Natural killer cell treated with Interleukin-12 subunit alpha and Interleukin-12 subunit beta and Interleukin-15 and Interleukin-18, amount 100 ng/mL, for 72 hours (primary cell): ENCODE measurements around the gene AMBP. TPM values are rescaled to one million over a fixed set of nuclear protein-coding genes. Genes with fewer than 3 reads are reported as not detected.

Experiments used
- ATAC-seq, 2 donors: fragments of 150-1000 bp; cut with Tn5 transposase in 1 of 2; sonication (Bioruptor Pico), chemical (Tn5 transposase) in 1 of 2; 2 replicates each; pipeline ENCODE4 v1.10.0; 2021
- DNase-seq: peaks from one replicate; pipeline ENCODE4 v3.0.0; 2022; ENCODE audit warnings: low spot score
- H3K27ac Mint-ChIP-seq, 2 donors: 1 replicate in 1 of 2; 2 replicates in 1 of 2; pipeline ENCODE4 v1.8.0; 2022; ENCODE audit warnings: mixed read lengths in 2 of 2, mild to moderate bottlenecking in 1 of 2, moderate library complexity in 1 of 2
- H3K27me3 Mint-ChIP-seq, 2 donors: 1 replicate in 1 of 2; 2 replicates in 1 of 2; pipeline ENCODE4 v1.8.0; 2022; ENCODE audit warnings: mixed read lengths in 2 of 2
- H3K36me3 Mint-ChIP-seq: one replicate; pipeline ENCODE4 v1.8.0; 2022; ENCODE audit warnings: mixed read lengths
- H3K4me1 Mint-ChIP-seq, 2 donors: 1 replicate in 1 of 2; 2 replicates in 1 of 2; pipeline ENCODE4 v1.8.0; 2022; ENCODE audit warnings: low read depth in 2 of 2, mixed read lengths in 2 of 2, mild to moderate bottlenecking in 1 of 2
- H3K4me3 Mint-ChIP-seq: one replicate; pipeline ENCODE4 v1.8.0; 2022; ENCODE audit warnings: mixed read lengths
- H3K9me3 Mint-ChIP-seq: 2 replicates; pipeline ENCODE4 v1.8.0; 2022; ENCODE audit warnings: mixed read lengths
- total RNA-seq, 2 donors: library from RNA; stranded (reverse); gene quantifications; one replicate each; pipeline ENCODE4 v1.2.3, GENCODE V29; 2022

AMBP gene
- total RNA-seq, 2 donors from 2014 or later: not detected

- no peaks in the 10 kb centered on the region for H3K9me3 Mint-ChIP-seq
- H3K27me3 Mint-ChIP-seq: peaks cover under 1 to 6% of the 10 kb centered on the region in 2 donors
- H3K4me1 Mint-ChIP-seq: no peaks in the 10 kb centered on the region
- no peak overlapping the region for H3K27ac Mint-ChIP-seq
- DNase-seq (no peak), ATAC-seq (no peak)
- no peaks in the 10 kb centered on the region for H3K36me3 Mint-ChIP-seq
- no peak overlapping the region for H3K4me3 Mint-ChIP-seq
Observed at GRCh38 chr9:114080773-114081440, 2.8 kb upstream of the AMBP start.

GRCh38 chr9:114080195-114080772, 2.2 kb upstream of the AMBP start:
- no peaks in the 10 kb centered on the region for H3K4me1 Mint-ChIP-seq
- DNase-seq: no peak
- H3K36me3 Mint-ChIP-seq: no peaks in the 10 kb centered on the region
- H3K27ac Mint-ChIP-seq: no peak overlapping the region
- peaks cover 7 to 11% of the 10 kb centered on the region in 2 donors for H3K27me3 Mint-ChIP-seq
- H3K4me3 Mint-ChIP-seq: no peak overlapping the region
- no peaks in the 10 kb centered on the region for H3K9me3 Mint-ChIP-seq
- no peak for ATAC-seq

GRCh38 chr9:114078781-114079156, 669 bp upstream of the AMBP start:
- Mint-ChIP-seq H3K36me3 (no peaks in the 10 kb centered on the region), H3K4me1 (no peaks in the 10 kb centered on the region), H3K27ac (no peak overlapping the region), H3K27me3 (peaks cover 15 to 19% of the 10 kb centered on the region in 2 donors), H3K9me3 (no peaks in the 10 kb centered on the region), H3K4me3 (no peak overlapping the region)
- ATAC-seq (no peak), DNase-seq (no peak)

GRCh38 chr9:114077162-114077837, 800 bp downstream of the AMBP start:
- Mint-ChIP-seq H3K9me3 (no peaks in the 10 kb centered on the region), H3K4me3 (no peak overlapping the region), H3K36me3 (no peaks in the 10 kb centered on the region), H3K27ac (no peak overlapping the region), H3K4me1 (no peaks in the 10 kb centered on the region), H3K27me3 (peaks cover 15 to 19% of the 10 kb centered on the region in 2 donors)
- DNase-seq (no peak), ATAC-seq (no peak)

- no peak for DNase-seq
- ATAC-seq: no peak
- Mint-ChIP-seq H3K4me1 (no peaks in the 10 kb centered on the region), H3K27ac (no peak overlapping the region), H3K9me3 (no peaks in the 10 kb centered on the region), H3K27me3 (peaks cover 15 to 19% of the 10 kb centered on the region in 2 donors), H3K4me3 (no peak overlapping the region), H3K36me3 (no peaks in the 10 kb centered on the region)
Observed at GRCh38 chr9:114076237-114077161, 1.6 kb downstream of the AMBP start.

GRCh38 chr9:114075602-114076001, 2.5 kb downstream of the AMBP start:
- Mint-ChIP-seq H3K4me1 (no peaks in the 10 kb centered on the region), H3K27me3 (peaks cover 15 to 19% of the 10 kb centered on the region in 2 donors), H3K36me3 (no peaks in the 10 kb centered on the region), H3K4me3 (no peak overlapping the region), H3K9me3 (no peaks in the 10 kb centered on the region), H3K27ac (no peak overlapping the region)
- DNase-seq (no peak), ATAC-seq (no peak)

- Mint-ChIP-seq H3K27ac (no peak overlapping the region), H3K4me1 (no peaks in the 10 kb centered on the region)
- no peak for ATAC-seq
Observed at GRCh38 chr9:114072184-114073140, 5.6 kb downstream of the AMBP start.

GRCh38 chr9:114071197-114071795, 6.8 kb downstream of the AMBP start:
- peak in 1 of 2 donors; percentile 18 for ATAC-seq
- peaks cover 21 to 24% of the 10 kb centered on the region in 2 donors for H3K27me3 Mint-ChIP-seq
- H3K9me3 Mint-ChIP-seq: no peaks in the 10 kb centered on the region
- no peaks in the 10 kb centered on the region for H3K4me1 Mint-ChIP-seq
- H3K4me3 Mint-ChIP-seq: no peak overlapping the region
- no peak overlapping the region for H3K27ac Mint-ChIP-seq
- DNase-seq: no peak
- no peaks in the 10 kb centered on the region for H3K36me3 Mint-ChIP-seq

More at GRCh38 chr9:114072184-114073140, 5.6 kb downstream of the AMBP start:
- no peak for DNase-seq
- H3K4me3 Mint-ChIP-seq: no peak overlapping the region
- no peaks in the 10 kb centered on the region for H3K9me3 Mint-ChIP-seq
- H3K36me3 Mint-ChIP-seq: no peaks in the 10 kb centered on the region
- H3K27me3 Mint-ChIP-seq: peaks cover 15 to 19% of the 10 kb centered on the region in 2 donors

GRCh38 chr9:114070188-114071103, 7.7 kb downstream of the AMBP start:
- Mint-ChIP-seq H3K36me3 (no peaks in the 10 kb centered on the region), H3K4me3 (no peak overlapping the region), H3K9me3 (no peaks in the 10 kb centered on the region), H3K27ac (no peak overlapping the region), H3K27me3 (peaks cover 16 to 21% of the 10 kb centered on the region in 2 donors), H3K4me1 (no peaks in the 10 kb centered on the region)
- DNase-seq (no peak), ATAC-seq (peak; percentile 50 to 56)

- Mint-ChIP-seq H3K4me1 (no peaks in the 10 kb centered on the region), H3K9me3 (no peaks in the 10 kb centered on the region), H3K36me3 (no peaks in the 10 kb centered on the region), H3K27ac (no peak overlapping the region), H3K27me3 (peaks cover 13 to 15% of the 10 kb centered on the region in 2 donors), H3K4me3 (no peak overlapping the region)
- ATAC-seq: no peak
- DNase-seq: no peak
Observed at GRCh38 chr9:114069476-114070187, 8.5 kb downstream of the AMBP start.

- Mint-ChIP-seq H3K9me3 (no peaks in the 10 kb centered on the region), H3K4me3 (no peak overlapping the region), H3K27ac (no peak overlapping the region), H3K36me3 (no peaks in the 10 kb centered on the region), H3K27me3 (peaks cover 25 to 27% of the 10 kb centered on the region in 2 donors), H3K4me1 (no peaks in the 10 kb centered on the region)
- ATAC-seq: no peak
- no peak for DNase-seq
Observed at GRCh38 chr9:114065304-114065703, 12.8 kb downstream of the AMBP start.
